Trophoblast cell (in vitro differentiated cells and primary cell): Measurements from ENCODE around the gene POLA1.

Experiments
- DNase-seq, 2 donors: peaks; one replicate each; pipeline ENCODE4 v3.0.0-alpha.2; 2016
- H2AFZ ChIP-seq: 2 replicates; pipeline ENCODE4 v1.6.1; 2013; ENCODE audit warnings: low read length, moderate library complexity, mild to moderate bottlenecking; ENCODE audit not compliant: insufficient read depth, poor library complexity
- H2AK5ac ChIP-seq: 2 replicates; pipeline ENCODE4 v1.6.1; 2013; ENCODE audit warnings: mild to moderate bottlenecking, low read length
- H2BK120ac ChIP-seq: 2 replicates; pipeline ENCODE4 v1.6.1; 2013; ENCODE audit warnings: low read length, mild to moderate bottlenecking, moderate library complexity; ENCODE audit not compliant: insufficient read depth, poor library complexity
- H2BK12ac ChIP-seq: 2 replicates; pipeline ENCODE4 v1.6.1; 2013; ENCODE audit warnings: mild to moderate bottlenecking, low read length, moderate library complexity
- H2BK5ac ChIP-seq: 2 replicates; pipeline ENCODE4 v1.6.1; 2013; ENCODE audit warnings: low read length, low read depth, moderate library complexity, mild to moderate bottlenecking; ENCODE audit not compliant: poor library complexity
- H3K14ac ChIP-seq: 2 replicates; pipeline ENCODE4 v1.6.1; 2013; ENCODE audit warnings: mild to moderate bottlenecking, low read length
- H3K18ac ChIP-seq: 2 replicates; pipeline ENCODE4 v1.6.1; 2013; ENCODE audit warnings: mild to moderate bottlenecking, low read length
- H3K23ac ChIP-seq: 2 replicates; pipeline ENCODE4 v1.6.1; 2013; ENCODE audit warnings: low read length
- H3K27ac ChIP-seq: 2 replicates; pipeline ENCODE4 v1.5.1; 2013; ENCODE audit warnings: low read depth, mild to moderate bottlenecking, inconsistent platforms, low read length, moderate library complexity
- H3K27me3 ChIP-seq: 2 replicates; pipeline ENCODE4 v1.6.1; 2013; ENCODE audit warnings: inconsistent platforms, mild to moderate bottlenecking, low read length, moderate library complexity; ENCODE audit not compliant: insufficient read depth
- H3K36me3 ChIP-seq, 2 experiments: 1 replicate in 1 of 2; 2 replicates in 1 of 2; pipeline ENCODE4 v1.6.1; 2013; ENCODE audit warnings: low read length in 2 of 2, mild to moderate bottlenecking in 2 of 2, moderate library complexity in 1 of 2; ENCODE audit not compliant: insufficient read depth in 2 of 2, control insufficient read depth in 1 of 2
- H3K4ac ChIP-seq: 2 replicates; pipeline ENCODE4 v1.6.1; 2013; ENCODE audit warnings: low read depth, mild to moderate bottlenecking, low read length, moderate library complexity
- H3K4me1 ChIP-seq, 2 experiments: 1 replicate in 1 of 2; 2 replicates in 1 of 2; pipeline ENCODE4 v1.6.1; 2013; ENCODE audit warnings: low read length in 2 of 2, mild to moderate bottlenecking in 2 of 2, moderate library complexity in 1 of 2; ENCODE audit not compliant: insufficient read depth in 2 of 2, control insufficient read depth in 1 of 2
- H3K4me2 ChIP-seq: 2 replicates; pipeline ENCODE4 v1.6.1; 2013; ENCODE audit warnings: inconsistent platforms, mild to moderate bottlenecking, low read length, moderate library complexity
- H3K4me3 ChIP-seq: 2 replicates; pipeline ENCODE4 v1.5.1; 2013; ENCODE audit warnings: mild to moderate bottlenecking, low read depth, low read length, inconsistent platforms
- H3K79me1 ChIP-seq: one replicate; pipeline ENCODE4 v1.6.1; 2013; ENCODE audit warnings: low read length
- H3K79me2 ChIP-seq: 2 replicates; pipeline ENCODE4 v1.6.1; 2013; ENCODE audit warnings: low read length, mild to moderate bottlenecking; ENCODE audit not compliant: control insufficient read depth, insufficient read depth, poor library complexity
- H3K9ac ChIP-seq: 2 replicates; pipeline ENCODE4 v1.6.1; 2013; ENCODE audit warnings: mild to moderate bottlenecking, low read length
- H3K9me3 ChIP-seq: 2 replicates; pipeline ENCODE4 v1.6.1; 2013; ENCODE audit warnings: low read depth, mild to moderate bottlenecking, control low read depth, inconsistent platforms, low read length; ENCODE audit not compliant: insufficient read depth
- H4K12ac ChIP-seq: 2 replicates; pipeline ENCODE4 v1.6.1; 2013; ENCODE audit warnings: low read depth, mild to moderate bottlenecking, low read length, moderate library complexity
- H4K8ac ChIP-seq: 2 replicates; pipeline ENCODE4 v1.6.1; 2013; ENCODE audit warnings: low read depth, mild to moderate bottlenecking, low read length, moderate library complexity
- H4K91ac ChIP-seq: one replicate; pipeline ENCODE4 v1.6.1; 2013; ENCODE audit warnings: low read depth, mild to moderate bottlenecking, low read length, moderate library complexity
- WGBS: extraction: QIAGEN DNeasy Blood & Tissue Kit; methylation state at CpG from one replicate; pipeline ENCODE4 v1.1.7; 2013; ENCODE audit warnings: missing lambda C conversion rate; ENCODE audit not compliant: insufficient read length, insufficient coverage; ENCODE audit errors: extremely low coverage; 5-methylcytosine and 5-hydroxymethylcytosine counted together

POLA1 gene

DNA sequence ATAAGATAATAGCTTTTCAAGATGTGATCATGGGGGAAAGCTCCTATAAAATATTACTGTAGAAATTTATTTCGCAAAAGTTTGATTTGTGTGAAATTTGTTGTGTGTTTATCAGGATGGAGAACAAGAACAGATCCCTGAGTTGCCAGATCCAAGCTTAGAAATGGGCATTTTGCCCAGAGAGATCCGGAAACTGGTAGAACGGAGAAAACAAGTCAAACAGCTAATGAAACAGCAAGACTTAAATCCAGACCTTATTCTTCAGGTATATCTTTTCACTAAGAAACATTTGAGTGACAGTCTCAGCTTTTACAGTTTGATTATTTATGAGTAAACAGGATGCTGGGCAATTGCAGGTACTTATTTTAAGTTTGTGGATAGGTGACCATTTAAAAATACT, 54.5 kb downstream of the POLA1 start:
- H2BK120ac ChIP-seq, result no peak overlapping the region
- no CpG with 5 or more reads among the region's 3 CpGs for WGBS
- H2AK5ac ChIP-seq, result no peak overlapping the region
- no peaks in the 10 kb centered on the region for H3K79me1 ChIP-seq
- no peak overlapping the region for H4K12ac ChIP-seq
- peaks cover 0 to 2% of the 10 kb centered on the region in 2 experiments for H3K36me3 ChIP-seq
- no peak overlapping the region for H4K91ac ChIP-seq
- no peak overlapping the region for H2BK5ac ChIP-seq
- H4K8ac ChIP-seq, result no peak overlapping the region
- H3K27me3 ChIP-seq, result no peaks in the 10 kb centered on the region
- H3K4me2 ChIP-seq, result no peak overlapping the region
- H3K9me3 ChIP-seq, result no peaks in the 10 kb centered on the region
- no peak overlapping the region for H3K23ac ChIP-seq
- no peak overlapping the region for H3K4ac ChIP-seq
- H3K4me1 ChIP-seq, result no peaks in the 10 kb centered on the region
- H3K4me3 ChIP-seq, result no peak overlapping the region
- no peak for DNase-seq
- H2AFZ ChIP-seq, result no peak overlapping the region
- H3K18ac ChIP-seq, result no peak overlapping the region
- no peak overlapping the region for H3K27ac ChIP-seq
- H3K9ac ChIP-seq, result no peak overlapping the region
- no peaks in the 10 kb centered on the region for H3K79me2 ChIP-seq
- no peak overlapping the region for H2BK12ac ChIP-seq
- H3K14ac ChIP-seq, result no peak overlapping the region

DNA sequence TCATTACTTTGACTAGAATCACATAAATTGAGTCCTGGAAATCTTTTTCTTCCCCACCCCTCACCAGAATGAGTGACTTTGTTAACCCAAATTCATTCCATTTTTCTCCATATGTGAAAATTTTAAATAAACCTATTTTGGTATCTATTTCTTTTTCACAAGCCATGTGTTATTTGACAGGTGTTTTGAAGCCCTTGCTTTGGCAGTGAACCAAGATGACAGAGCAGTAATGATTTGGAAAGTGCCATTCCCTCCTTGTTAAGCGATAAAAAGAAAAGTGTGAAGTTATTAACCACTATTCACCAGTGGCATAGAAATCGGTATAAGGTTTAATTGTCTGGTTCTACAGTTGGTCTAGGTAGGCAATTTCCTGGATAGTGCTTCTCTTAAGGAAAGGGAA, 66.1 kb downstream of the POLA1 start:
- no peak overlapping the region for H3K18ac ChIP-seq
- DNase-seq, result no peak
- H3K9ac ChIP-seq, result no peak overlapping the region
- H4K8ac ChIP-seq, result no peak overlapping the region
- no peak overlapping the region for H2BK120ac ChIP-seq
- no peak overlapping the region for H4K91ac ChIP-seq
- no peak overlapping the region for H3K23ac ChIP-seq
- H2BK12ac ChIP-seq, result no peak overlapping the region
- WGBS, result no CpG with 5 or more reads among the region's 2 CpGs
- H3K4me2 ChIP-seq, result no peak overlapping the region
- H3K27ac ChIP-seq, result no peak overlapping the region
- no peaks in the 10 kb centered on the region for H3K9me3 ChIP-seq
- H3K27me3 ChIP-seq, result no peaks in the 10 kb centered on the region
- H3K4ac ChIP-seq, result no peak overlapping the region
- no peak overlapping the region for H3K14ac ChIP-seq
- H4K12ac ChIP-seq, result no peak overlapping the region
- no peaks in the 10 kb centered on the region for H3K79me2 ChIP-seq
- no peak overlapping the region for H2BK5ac ChIP-seq
- no peaks in the 10 kb centered on the region for H3K79me1 ChIP-seq
- no peak overlapping the region for H2AK5ac ChIP-seq
- peaks cover 0 to 5% of the 10 kb centered on the region in 2 experiments for H3K36me3 ChIP-seq
- H3K4me1 ChIP-seq, result no peaks in the 10 kb centered on the region
- no peak overlapping the region for H3K4me3 ChIP-seq
- H2AFZ ChIP-seq, result no peak overlapping the region

DNA sequence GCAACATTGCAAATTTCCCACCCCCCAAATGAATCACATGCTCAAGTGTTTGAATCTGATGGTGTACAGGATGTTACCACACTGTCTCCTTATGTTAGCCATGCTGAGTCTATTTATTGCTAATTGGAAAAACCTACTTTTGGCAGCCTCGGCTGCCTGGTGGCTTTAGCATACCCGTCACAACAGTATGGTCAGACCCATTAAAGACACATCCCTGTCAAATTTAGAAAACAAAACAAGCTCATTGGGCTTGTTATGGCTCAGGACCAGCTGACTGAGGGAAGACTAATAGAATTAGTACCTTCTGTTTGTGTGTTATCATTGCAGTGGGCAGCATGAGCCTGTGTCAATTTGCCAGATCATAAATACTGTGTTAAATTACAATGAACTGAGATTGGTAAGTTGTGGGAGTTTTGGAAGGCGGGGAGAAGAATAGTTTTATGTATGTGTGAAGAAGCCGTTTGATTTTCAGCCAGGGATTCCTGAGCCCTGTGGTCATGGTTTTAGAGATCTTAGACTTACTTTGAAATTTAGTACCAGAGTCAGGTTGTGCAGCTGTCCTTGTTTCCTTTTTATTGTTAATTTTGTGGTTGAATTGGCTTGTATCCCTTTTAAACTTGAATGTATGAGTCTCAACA, 66.8 kb downstream of the POLA1 start:
- no peaks in the 10 kb centered on the region for H3K9me3 ChIP-seq
- no peaks in the 10 kb centered on the region for H3K4me1 ChIP-seq
- H3K14ac ChIP-seq, result no peak overlapping the region
- no peak overlapping the region for H4K8ac ChIP-seq
- H3K27me3 ChIP-seq, result no peaks in the 10 kb centered on the region
- 100% methylated on average over 2 of the region's 4 CpGs for WGBS
- H3K36me3 ChIP-seq, result peaks cover 0 to 5% of the 10 kb centered on the region in 2 experiments
- H3K79me2 ChIP-seq, result no peaks in the 10 kb centered on the region
- H3K18ac ChIP-seq, result no peak overlapping the region
- no peak overlapping the region for H3K27ac ChIP-seq
- H3K9ac ChIP-seq, result no peak overlapping the region
- H2AFZ ChIP-seq, result no peak overlapping the region
- H2AK5ac ChIP-seq, result no peak overlapping the region
- H3K4me2 ChIP-seq, result no peak overlapping the region
- H3K79me1 ChIP-seq, result no peaks in the 10 kb centered on the region
- no peak overlapping the region for H4K91ac ChIP-seq
- H3K4ac ChIP-seq, result no peak overlapping the region
- DNase-seq, result no peak
- no peak overlapping the region for H3K23ac ChIP-seq
- H2BK120ac ChIP-seq, result no peak overlapping the region
- no peak overlapping the region for H2BK12ac ChIP-seq
- no peak overlapping the region for H2BK5ac ChIP-seq
- H4K12ac ChIP-seq, result no peak overlapping the region
- no peak overlapping the region for H3K4me3 ChIP-seq

DNA sequence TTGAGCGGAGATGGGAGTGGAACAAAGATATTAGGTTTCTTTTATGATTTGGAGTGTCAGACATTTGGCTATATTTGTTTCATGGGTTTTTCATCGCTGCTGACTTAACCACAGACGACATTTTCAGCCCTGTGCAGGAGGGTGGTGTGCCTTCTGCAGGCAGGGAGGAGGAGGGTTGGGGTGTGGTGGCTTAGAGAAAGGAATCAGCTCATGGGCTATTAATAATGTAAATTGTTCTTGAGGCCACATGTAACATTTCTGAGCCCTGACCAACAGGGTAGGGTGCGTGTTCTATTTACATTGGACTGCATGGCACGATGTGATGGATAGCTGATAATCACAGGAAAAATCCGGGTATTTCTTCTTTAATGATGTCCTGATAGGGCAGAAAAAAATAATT, 67.6 kb downstream of the POLA1 start:
- DNase-seq, result no peak
- Histone ChIP-seq H2AK5ac (no peak overlapping the region), H2AFZ (no peak overlapping the region), H3K4ac (no peak overlapping the region), H3K27me3 (no peaks in the 10 kb centered on the region), H3K4me3 (no peak overlapping the region), H3K9me3 (no peaks in the 10 kb centered on the region), H3K14ac (no peak overlapping the region), H3K4me1 (no peaks in the 10 kb centered on the region), H3K9ac (no peak overlapping the region), H2BK5ac (no peak overlapping the region), H3K4me2 (no peak overlapping the region), H3K23ac (no peak overlapping the region), H2BK120ac (no peak overlapping the region), H3K27ac (no peak overlapping the region), H3K79me1 (no peaks in the 10 kb centered on the region), H4K12ac (no peak overlapping the region), H3K79me2 (no peaks in the 10 kb centered on the region), H4K8ac (no peak overlapping the region), H3K18ac (no peak overlapping the region), H3K36me3 (peaks cover 0 to 5% of the 10 kb centered on the region in 2 experiments), H2BK12ac (no peak overlapping the region), H4K91ac (no peak overlapping the region)
- WGBS, result no CpG with 5 or more reads among the region's 6 CpGs
